Karpas-422 (cell line): Measurements from ENCODE around the gene INSR. TPM values are rescaled to one million over a fixed set of nuclear protein-coding genes. Genes with fewer than 3 reads are reported as not detected.

ENCODE experiments used
- DNase-seq: peaks from one replicate; pipeline ENCODE4 v3.0.0-alpha.2; 2015
- H2AFZ ChIP-seq: fragments of 200-600 bp; sonication (generic); 2 replicates; pipeline ENCODE4 v1.6.1; 2014; ENCODE audit warnings: antibody characterized with exemption, low read length, mixed read lengths
- H3K27ac ChIP-seq: fragments of 200-600 bp; sonication (generic); 2 replicates; pipeline ENCODE4 v1.5.1; 2014; ENCODE audit warnings: mild to moderate bottlenecking, low read length, moderate library complexity
- H3K27me3 ChIP-seq: fragments of 200-600 bp; sonication (generic); 2 replicates; pipeline ENCODE4 v1.6.1; 2014; ENCODE audit warnings: low read length, mixed read lengths
- H3K36me3 ChIP-seq: fragments of 200-600 bp; sonication (generic); 2 replicates; pipeline ENCODE4 v1.6.1; 2014; ENCODE audit warnings: low read length, mixed read lengths; ENCODE audit not compliant: insufficient read depth
- H3K4me1 ChIP-seq: fragments of 200-600 bp; sonication (generic); 2 replicates; pipeline ENCODE4 v1.6.1; 2014; ENCODE audit warnings: mild to moderate bottlenecking, low read length, mixed read lengths
- H3K4me2 ChIP-seq: fragments of 200-600 bp; sonication (generic); 2 replicates; pipeline ENCODE4 v1.6.1; 2014; ENCODE audit warnings: low read length, low read depth, mild to moderate bottlenecking; ENCODE audit not compliant: poor library complexity, severe bottlenecking
- H3K4me3 ChIP-seq: fragments of 200-600 bp; sonication (generic); 2 replicates; pipeline ENCODE4 v1.5.1; 2014; ENCODE audit warnings: mild to moderate bottlenecking, antibody characterized with exemption, low read length, mixed read lengths
- H3K79me2 ChIP-seq: fragments of 200-600 bp; sonication (generic); 2 replicates; pipeline ENCODE4 v1.6.1; 2014; ENCODE audit warnings: mild to moderate bottlenecking, low read length, mixed read lengths
- H3K9ac ChIP-seq: fragments of 200-600 bp; sonication (generic); 2 replicates; pipeline ENCODE4 v1.6.0; 2014; ENCODE audit warnings: low read length
- H3K9me2 ChIP-seq: fragments of 200-600 bp; sonication (generic), shearing (Covaris generic); replicated peaks from 2 replicates; pipeline ENCODE4 v1.6.0; 2014; ENCODE audit warnings: mild to moderate bottlenecking, low read length, moderate library complexity; ENCODE audit not compliant: insufficient read depth
- H3K9me3 ChIP-seq: fragments of 300-700, 200-600 bp; sonication (generic); 2 replicates; pipeline ENCODE4 v1.6.1; 2014; ENCODE audit warnings: low read length, mixed read lengths
- H4K20me1 ChIP-seq: fragments of 200-600 bp; sonication (generic); 2 replicates; pipeline ENCODE4 v1.6.1; 2014; ENCODE audit warnings: mild to moderate bottlenecking, antibody characterized with exemption, low read length, low read depth; ENCODE audit not compliant: insufficient read depth
- total RNA-seq: library from RNA; depleted of rRNA; stranded (reverse); fragments of >200 nt; shearing (Covaris generic); gene quantifications from 2 replicates; pipeline ENCODE4 v1.2.3, GENCODE V29; 2014; ENCODE audit warnings: low replicate concordance

INSR gene
- total RNA-seq, 1 experiment from 2014 or later: not detected

DNA sequence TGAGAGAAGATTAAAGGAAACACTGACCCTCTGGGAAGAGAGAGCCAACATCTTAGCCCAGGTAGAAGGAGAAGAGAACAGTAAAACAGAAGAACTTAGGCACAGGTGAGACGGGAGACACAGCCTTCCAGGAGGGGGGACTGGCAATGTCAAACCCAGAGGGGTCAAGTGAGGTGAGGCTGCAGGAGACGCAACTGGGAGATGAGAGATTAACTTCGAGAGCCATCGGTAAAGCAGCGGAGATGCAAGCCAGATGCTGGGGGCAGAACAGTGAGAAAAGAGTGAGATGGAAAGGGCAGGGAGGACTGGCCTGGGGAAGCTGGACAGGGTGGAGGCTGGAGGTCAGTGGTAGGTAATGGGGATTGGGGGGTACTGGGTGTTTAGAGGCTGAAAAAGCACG lies 5.2 kb downstream of the INSR start:
- no peaks in the 10 kb centered on the region for H3K9me3 ChIP-seq
- H3K9me2 ChIP-seq: no peaks in the 10 kb centered on the region
- peaks cover 3% of the 10 kb centered on the region; the same call in 1 of the 2 replicates for H3K27me3 ChIP-seq
- peaks cover 33% of the 10 kb centered on the region for H3K4me1 ChIP-seq
- H2AFZ ChIP-seq: no peak overlapping the region
- no peak overlapping the region for H3K4me2 ChIP-seq
- H3K9ac ChIP-seq: no peak overlapping the region
- no peaks in the 10 kb centered on the region for H3K36me3 ChIP-seq
- no peak overlapping the region for H3K4me3 ChIP-seq
- no peak overlapping the region for H3K27ac ChIP-seq
- 0 out of 2 replicates have a peak, but pooled peaks cover 9% of the 10 kb centered on the region for H4K20me1 ChIP-seq
- H3K79me2 ChIP-seq: no peaks in the 10 kb centered on the region
- no peak for DNase-seq

DNA sequence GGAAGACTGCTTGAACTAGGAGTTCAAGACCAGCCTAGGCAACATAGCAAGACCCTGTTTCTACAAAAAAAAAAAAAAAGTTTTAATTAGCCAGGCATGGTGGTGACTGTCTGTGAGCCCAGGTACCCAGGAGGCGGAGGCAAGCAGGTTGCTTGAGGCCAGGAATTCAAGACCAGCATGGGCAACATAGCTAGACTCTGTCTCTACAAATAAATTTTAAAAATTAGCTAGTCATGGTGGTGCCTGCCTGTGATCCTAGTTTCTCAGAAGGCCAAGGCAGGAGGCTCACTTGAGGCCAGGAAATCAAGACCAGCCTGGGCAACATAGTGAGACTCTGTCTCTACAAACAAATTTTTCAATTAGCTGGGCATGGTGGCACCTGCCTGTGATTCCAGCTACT lies 6.1 kb downstream of the INSR start:
- Histone ChIP-seq H3K9ac (no peak overlapping the region), H3K9me2 (no peaks in the 10 kb centered on the region), H3K27me3 (peaks cover 3% of the 10 kb centered on the region; the same call in 1 of the 2 replicates), H3K79me2 (no peaks in the 10 kb centered on the region), H2AFZ (no peak overlapping the region), H3K4me2 (no peak overlapping the region), H3K4me1 (peaks cover 33% of the 10 kb centered on the region), H3K27ac (no peak overlapping the region), H4K20me1 (0 out of 2 replicates have a peak, but pooled peaks cover 9% of the 10 kb centered on the region), H3K9me3 (no peaks in the 10 kb centered on the region), H3K4me3 (no peak overlapping the region), H3K36me3 (no peaks in the 10 kb centered on the region)
- DNase-seq: no peak

DNA sequence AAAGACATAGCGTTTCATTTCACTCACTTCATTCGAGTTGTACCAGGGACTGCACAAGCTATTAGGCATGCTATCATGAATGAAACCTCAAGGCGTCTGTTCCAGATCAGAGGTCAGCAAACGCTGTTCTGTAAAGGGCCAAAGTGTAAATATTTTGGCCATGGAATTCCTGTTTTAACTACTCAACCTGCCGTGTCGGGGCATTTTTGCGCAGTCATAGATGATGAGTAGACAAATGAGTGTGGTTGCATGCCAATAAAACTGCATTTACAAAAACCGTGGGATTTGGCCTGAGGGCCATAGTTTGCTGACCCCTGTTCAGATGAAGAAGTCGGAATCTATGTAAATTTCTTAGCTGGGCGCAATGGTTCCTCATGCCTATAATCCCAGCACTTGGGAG lies 6.5 kb downstream of the INSR start:
- H3K9ac ChIP-seq: no peak overlapping the region
- peaks cover 32% of the 10 kb centered on the region for H3K4me1 ChIP-seq
- H4K20me1 ChIP-seq: 0 out of 2 replicates have a peak, but pooled peaks cover 9% of the 10 kb centered on the region
- no peak overlapping the region for H3K4me3 ChIP-seq
- no peaks in the 10 kb centered on the region for H3K9me3 ChIP-seq
- H3K9me2 ChIP-seq: no peaks in the 10 kb centered on the region
- H2AFZ ChIP-seq: no peak overlapping the region
- H3K27me3 ChIP-seq: peaks cover 3% of the 10 kb centered on the region; the same call in 1 of the 2 replicates
- H3K79me2 ChIP-seq: no peaks in the 10 kb centered on the region
- no peak for DNase-seq
- no peaks in the 10 kb centered on the region for H3K36me3 ChIP-seq
- H3K4me2 ChIP-seq: no peak overlapping the region
- no peak overlapping the region for H3K27ac ChIP-seq

DNA sequence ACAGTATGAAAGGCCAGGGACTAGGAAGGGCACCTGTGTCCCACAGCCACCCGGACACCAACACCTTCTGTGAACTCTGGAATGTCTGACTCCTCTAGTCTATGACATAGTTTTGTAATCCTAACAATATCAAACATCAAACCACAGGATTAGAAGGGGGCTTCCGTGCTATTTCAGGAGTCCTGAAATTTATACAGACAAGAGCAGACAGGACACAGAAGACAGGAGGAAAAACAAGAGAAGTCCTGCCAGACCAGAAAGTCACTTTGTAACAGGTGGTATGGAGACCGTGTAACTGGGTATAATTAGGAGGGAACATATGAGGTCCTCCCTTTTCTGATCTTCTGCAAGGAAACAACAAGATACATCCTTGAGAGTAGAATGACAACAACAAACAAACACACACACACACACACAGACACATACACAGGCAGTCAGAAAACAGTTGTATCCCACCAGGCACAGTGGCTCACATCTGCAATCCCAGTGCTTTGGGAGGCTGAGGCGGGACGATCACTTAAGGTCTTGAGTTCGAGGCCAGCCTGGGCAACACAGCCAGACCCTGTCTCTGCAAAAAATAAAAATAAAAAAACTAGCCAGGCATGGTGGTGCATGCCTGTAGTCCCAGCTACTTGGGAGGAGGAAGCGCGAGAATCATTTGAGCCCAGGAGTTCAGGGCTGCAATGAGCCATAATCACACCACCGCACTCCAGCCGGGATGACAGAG lies 13.1 kb downstream of the INSR start:
- DNase-seq: no peak
- Histone ChIP-seq H3K79me2 (no peaks in the 10 kb centered on the region), H3K4me1 (no peaks in the 10 kb centered on the region), H3K27ac (no peak overlapping the region), H3K36me3 (no peaks in the 10 kb centered on the region), H3K9me3 (no peaks in the 10 kb centered on the region), H4K20me1 (0 out of 2 replicates have a peak, but pooled peaks cover 3% of the 10 kb centered on the region), H3K9me2 (no peaks in the 10 kb centered on the region), H2AFZ (no peak overlapping the region), H3K4me2 (no peak overlapping the region), H3K27me3 (no peaks in the 10 kb centered on the region), H3K9ac (no peak overlapping the region), H3K4me3 (no peak overlapping the region)

DNA sequence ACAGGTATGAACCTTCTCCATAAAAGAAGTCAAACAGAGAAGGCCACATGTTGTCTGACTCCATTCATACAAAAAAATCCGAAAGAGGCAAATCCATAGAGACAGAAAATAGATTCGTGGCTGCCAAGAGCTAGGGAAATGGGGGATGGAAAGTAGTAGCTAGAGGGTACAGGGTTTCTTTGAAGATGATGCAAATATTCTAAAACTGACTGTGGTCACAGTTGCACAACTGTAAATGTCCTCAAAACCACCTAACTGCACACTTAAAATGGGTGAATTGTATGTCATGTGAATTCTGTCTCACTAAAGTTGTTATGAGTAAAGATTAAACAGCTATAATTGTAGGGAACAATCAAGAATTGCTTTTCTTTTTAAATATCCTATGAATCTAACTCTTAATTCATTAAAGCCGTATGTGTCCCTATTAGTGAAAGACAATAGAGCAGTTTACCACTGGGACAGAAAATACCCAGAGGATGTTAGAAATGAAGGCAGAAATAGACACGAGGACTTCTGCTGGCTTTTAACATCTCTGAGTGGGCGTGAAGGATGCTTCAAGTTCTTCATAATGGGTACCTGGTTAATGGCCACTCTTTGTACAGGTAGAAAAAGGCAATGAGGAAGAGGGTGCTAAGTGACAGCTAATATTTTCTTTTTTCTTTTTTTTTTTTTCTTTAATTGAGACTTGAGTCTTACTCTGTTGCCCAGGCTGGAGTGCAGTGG lies 21.2 kb downstream of the INSR start:
- Histone ChIP-seq H3K4me1 (peaks cover 9% of the 10 kb centered on the region), H4K20me1 (no peaks in the 10 kb centered on the region), H3K27ac (no peak overlapping the region), H3K9me2 (no peaks in the 10 kb centered on the region), H2AFZ (no peak overlapping the region), H3K36me3 (no peaks in the 10 kb centered on the region), H3K9me3 (no peaks in the 10 kb centered on the region), H3K79me2 (no peaks in the 10 kb centered on the region), H3K4me3 (no peak overlapping the region), H3K27me3 (no peaks in the 10 kb centered on the region), H3K9ac (no peak overlapping the region), H3K4me2 (peak overlapping the region; percentile 40)
- no peak for DNase-seq

DNA sequence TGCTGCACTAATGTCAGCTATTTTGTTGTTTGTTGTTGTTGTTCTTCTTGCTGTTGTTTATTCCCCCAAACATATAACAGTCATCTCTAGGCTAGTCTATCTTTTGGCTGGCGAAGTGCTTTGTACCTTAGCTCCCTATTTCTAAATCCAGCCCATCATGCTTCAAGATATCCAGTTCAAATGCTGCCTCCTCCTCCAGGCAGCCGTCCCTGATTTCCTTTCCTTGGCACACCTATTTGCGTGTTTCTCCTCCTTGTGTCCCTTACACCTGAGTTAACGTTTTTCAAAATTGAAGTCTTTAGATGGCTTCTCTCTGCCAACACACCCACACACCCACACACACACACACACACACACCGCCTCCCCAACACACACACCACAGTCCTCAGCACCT lies 25.5 kb downstream of the INSR start:
- H3K9me2 ChIP-seq: no peaks in the 10 kb centered on the region
- H3K4me2 ChIP-seq: no peak overlapping the region
- no peaks in the 10 kb centered on the region for H3K27me3 ChIP-seq
- H2AFZ ChIP-seq: no peak overlapping the region
- H3K79me2 ChIP-seq: no peaks in the 10 kb centered on the region
- H3K4me3 ChIP-seq: no peak overlapping the region
- no peak overlapping the region for H3K27ac ChIP-seq
- DNase-seq: no peak
- no peaks in the 10 kb centered on the region for H3K9me3 ChIP-seq
- H3K36me3 ChIP-seq: no peaks in the 10 kb centered on the region
- no peaks in the 10 kb centered on the region for H4K20me1 ChIP-seq
- no peak overlapping the region for H3K9ac ChIP-seq
- H3K4me1 ChIP-seq: peaks cover 9% of the 10 kb centered on the region

DNA sequence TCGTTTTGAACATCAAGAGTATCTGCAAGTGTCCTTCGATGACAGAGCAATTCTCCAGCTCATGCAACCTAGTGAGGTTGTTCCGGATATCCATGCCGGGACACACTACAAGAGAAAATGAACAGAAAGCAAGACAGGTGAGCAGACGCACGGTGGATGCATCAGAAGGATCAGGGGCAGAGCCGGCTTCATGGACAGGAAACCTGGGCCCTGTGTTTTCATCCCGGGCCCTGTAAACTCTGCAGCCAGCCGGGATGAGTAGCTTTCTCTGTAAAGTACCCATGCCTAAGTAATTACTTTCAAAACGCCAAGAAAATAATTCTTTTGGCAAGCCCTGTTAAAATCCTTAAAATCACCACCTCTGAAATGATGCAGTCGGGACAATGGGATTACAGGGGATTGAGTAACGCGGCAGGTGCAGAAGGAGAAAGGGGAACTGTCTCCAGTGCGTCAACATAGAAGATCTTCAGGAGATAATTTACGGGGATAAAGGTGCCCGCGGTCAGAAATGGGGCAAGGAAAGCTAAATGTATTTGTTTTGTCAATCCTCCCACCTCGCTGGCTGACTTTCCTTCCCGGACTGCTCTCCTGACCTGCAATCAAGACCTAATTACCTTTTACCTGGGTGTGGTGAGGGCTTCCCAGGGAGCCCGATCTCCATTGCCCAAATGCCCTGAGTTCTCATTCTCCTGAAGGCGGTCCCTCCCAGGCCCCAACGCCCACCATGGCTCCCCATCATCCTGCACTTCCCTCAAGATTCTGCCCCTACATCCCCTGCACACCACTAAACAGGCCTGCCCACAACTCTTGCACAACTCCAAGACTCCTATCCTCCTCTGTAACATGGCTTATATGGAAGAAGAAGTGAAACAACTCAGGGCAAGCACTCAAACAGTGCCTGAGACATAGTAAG lies 26.2 kb downstream of the INSR start:
- Histone ChIP-seq H3K4me1 (peaks cover 6% of the 10 kb centered on the region), H3K9ac (no peak overlapping the region), H2AFZ (no peak overlapping the region), H3K9me3 (no peaks in the 10 kb centered on the region), H3K79me2 (no peaks in the 10 kb centered on the region), H3K9me2 (no peaks in the 10 kb centered on the region), H3K36me3 (no peaks in the 10 kb centered on the region), H3K4me2 (no peak overlapping the region), H3K4me3 (no peak overlapping the region), H3K27me3 (no peaks in the 10 kb centered on the region), H4K20me1 (no peaks in the 10 kb centered on the region), H3K27ac (no peak overlapping the region)
- DNase-seq: no peak

DNA sequence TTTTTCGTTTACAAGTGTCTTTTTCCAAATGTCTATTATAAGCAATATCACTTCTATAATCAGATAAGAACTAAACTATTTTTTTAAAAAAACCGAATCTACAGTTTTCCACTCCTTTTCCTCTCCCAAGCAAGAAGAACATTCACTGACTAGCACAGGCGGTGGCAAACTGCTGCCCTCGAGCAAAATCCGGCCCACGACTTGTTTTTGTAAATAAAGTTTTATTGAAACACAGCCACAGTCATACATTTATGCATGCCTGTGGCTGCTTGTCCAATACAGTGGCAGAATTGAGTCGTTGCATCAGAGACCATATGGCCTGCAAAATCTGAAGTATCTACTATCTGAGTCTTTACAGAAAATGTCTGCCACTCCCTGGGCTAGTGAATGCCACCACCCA lies 27.4 kb downstream of the INSR start:
- no peaks in the 10 kb centered on the region for H3K79me2 ChIP-seq
- no peak for DNase-seq
- no peaks in the 10 kb centered on the region for H4K20me1 ChIP-seq
- no peak overlapping the region for H3K4me2 ChIP-seq
- no peak overlapping the region for H3K9ac ChIP-seq
- H3K27me3 ChIP-seq: no peaks in the 10 kb centered on the region
- H3K9me3 ChIP-seq: no peaks in the 10 kb centered on the region
- H2AFZ ChIP-seq: no peak overlapping the region
- no peaks in the 10 kb centered on the region for H3K4me1 ChIP-seq
- no peaks in the 10 kb centered on the region for H3K9me2 ChIP-seq
- H3K36me3 ChIP-seq: no peaks in the 10 kb centered on the region
- H3K4me3 ChIP-seq: no peak overlapping the region
- H3K27ac ChIP-seq: no peak overlapping the region
